HepG2 (cell line): ENCODE results near the gene APBB2.

Experiments used
- NR3C1 ChIP-seq: sonication (generic); formaldehyde crosslinking; IDR thresholded peaks from 2 replicates; pipeline ENCODE4 v1.4.0; 2020; ENCODE audit warnings: missing genetic modification reagents
- SIN3A ChIP-seq: IDR thresholded peaks from 2 replicates; pipeline ENCODE4 v1.6.1; 2011; ENCODE audit warnings: low read depth, mild to moderate bottlenecking, control low read depth, low read length, borderline replicate concordance
- SUZ12 ChIP-seq: fragments of 150-350 bp; IDR thresholded peaks from 2 replicates; pipeline ENCODE4 v1.6.1; 2014; ENCODE audit warnings: low read depth, low read length
- ZNF354B ChIP-seq: sonication (generic); formaldehyde crosslinking; IDR thresholded peaks from 2 replicates; pipeline ENCODE4 v1.8.0; 2022; ENCODE audit warnings: mild to moderate bottlenecking, missing genetic modification reagents
- TF ChIP-seq, protein P1 (sequence below), 2 experiments: sonication (generic) in 1 of 2; formaldehyde crosslinking in 1 of 2; IDR thresholded peaks; 2 replicates each; pipeline versions ENCODE4 v1.5.1 to v1.6.1; 2011 to 2020; ENCODE audit warnings: borderline replicate concordance in 1 of 2, low read depth in 1 of 2, low read length in 1 of 2, mild to moderate bottlenecking in 1 of 2, missing genetic modification reagents in 1 of 2, moderate library complexity in 1 of 2
- TF ChIP-seq, protein P2 (sequence below): IDR thresholded peaks from 2 replicates; pipeline ENCODE4 v1.6.1; 2012; ENCODE audit warnings: inconsistent platforms

DNA sequence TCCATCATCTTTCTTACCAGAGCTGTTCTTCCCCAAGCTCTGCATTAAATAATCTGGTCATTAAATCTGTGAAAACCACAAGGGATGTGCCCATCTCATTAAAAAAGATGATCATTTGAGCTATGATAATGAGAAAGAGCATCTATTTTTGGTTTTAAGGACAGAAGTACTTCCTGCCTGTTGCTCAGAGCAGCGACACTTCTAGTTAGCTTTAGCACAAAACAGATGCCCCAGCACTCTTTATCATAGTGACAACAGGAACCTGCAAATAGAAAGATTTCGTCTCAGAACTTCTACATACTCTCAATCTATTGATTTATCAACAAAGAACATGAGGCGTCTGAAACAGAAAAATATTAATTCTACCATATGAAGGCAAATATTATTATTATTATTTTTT, 140.1 kb downstream of the APBB2 start:
- TF ChIP-seq, protein P1, sequence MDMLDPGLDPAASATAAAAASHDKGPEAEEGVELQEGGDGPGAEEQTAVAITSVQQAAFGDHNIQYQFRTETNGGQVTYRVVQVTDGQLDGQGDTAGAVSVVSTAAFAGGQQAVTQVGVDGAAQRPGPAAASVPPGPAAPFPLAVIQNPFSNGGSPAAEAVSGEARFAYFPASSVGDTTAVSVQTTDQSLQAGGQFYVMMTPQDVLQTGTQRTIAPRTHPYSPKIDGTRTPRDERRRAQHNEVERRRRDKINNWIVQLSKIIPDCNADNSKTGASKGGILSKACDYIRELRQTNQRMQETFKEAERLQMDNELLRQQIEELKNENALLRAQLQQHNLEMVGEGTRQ (IDR thresholded peaks at IDR 0.05; ENCODE audit: low read depth, low read length), result no peak
- TF ChIP-seq, protein P1 (CRISPR knock-in tag; IDR thresholded peaks at IDR 0.05; ENCODE audit: borderline replicate concordance), result no peak
- TF ChIP-seq ZNF354B (CRISPR knock-in tag) (no peak), SUZ12 (no peak), NR3C1 (no peak), SIN3A (no peak)
- TF ChIP-seq, protein P2, sequence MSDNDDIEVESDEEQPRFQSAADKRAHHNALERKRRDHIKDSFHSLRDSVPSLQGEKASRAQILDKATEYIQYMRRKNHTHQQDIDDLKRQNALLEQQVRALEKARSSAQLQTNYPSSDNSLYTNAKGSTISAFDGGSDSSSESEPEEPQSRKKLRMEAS, result no peak
